ENCODE measurements around the gene ATP11A. TPM values are rescaled to one million over a fixed set of nuclear protein-coding genes. Genes with fewer than 3 reads are reported as not detected.

ATP11A gene
- total and polyA plus RNA-seq, 9 of the 15 experiments (the other 6 are each of a cell fraction or from before 2014, with no cell fraction given), result 0.38 to 34.2 (median 4.2) TPM

GRCh38 chr13:112643759-112644459 is 45.9 kb upstream of the ATP11A start (continued):
- no peak for TF ChIP-seq PTTG1 (tag; IDR thresholded peaks at IDR 0.05; ENCODE audit: low read depth)

GRCh38 chr13:112645327-112645914 is 44.4 kb upstream of the ATP11A start:
- H3K79me2 ChIP-seq (ENCODE audit: control insufficient read depth, insufficient read depth, low read length), result no peaks in the 10 kb centered on the region
- CTCF ChIA-PET (ENCODE audit: low intra/inter-chr PET ratio), result no interaction called here
- no peak overlapping the region for H3K4me3 ChIP-seq
- FAIRE-seq (no peak), ATAC-seq (no peak), DNase-seq (ENCODE audit: extremely low read depth in 1 of 4, low spot score in 3 of 4) (no peak)
- H3K9ac ChIP-seq (ENCODE audit: insufficient read depth in 1 of 2, low read depth in 2 of 2, low read length in 2 of 2), result no peak overlapping the region
- H2AFZ ChIP-seq (ENCODE audit: low read depth, low read length), result no peak overlapping the region
- TF ChIP-seq TCF7L2 (IDR thresholded peaks at IDR 0.05; ENCODE audit: low read depth, low read length) (no peak), E2F8 (IDR thresholded peaks at IDR 0.05; ENCODE audit: low read depth, partially characterized antibody) (no peak), MLLT1 (IDR thresholded peaks at IDR 0.05) (no peak), NFIC (IDR thresholded peaks at IDR 0.05) (no peak), ZSCAN32 (CRISPR knock-in tag; IDR thresholded peaks at IDR 0.05) (no peak), ZBED1 (IDR thresholded peaks at IDR 0.05) (no peak)
- H3K4me1 ChIP-seq (replicated peaks in 1 of 2; ENCODE audit: control insufficient read depth in 2 of 2, insufficient read depth in 2 of 2, low read length in 2 of 2), result peaks cover 4 to 14% of the 10 kb centered on the region in 2 experiments; a peak in 4 of 5 replicates
- no peaks in the 10 kb centered on the region for H3K9me3 ChIP-seq (replicated peaks; ENCODE audit: control insufficient read depth, insufficient read depth, low read depth, low read length)
- no peaks in the 10 kb centered on the region for H3K9me1 ChIP-seq (ENCODE audit: control insufficient read depth, insufficient read depth, low read length)
- H3K36me3 ChIP-seq (ENCODE audit: control insufficient read depth, insufficient read depth, low read length), result no peaks in the 10 kb centered on the region
- peaks cover 5 to 53% of the 10 kb centered on the region in 2 experiments for H3K27me3 ChIP-seq (ENCODE audit: control insufficient read depth in 2 of 2, insufficient read depth in 2 of 2, low read length in 2 of 2)
- H3K27ac ChIP-seq (ENCODE audit: extremely low read depth, low read depth, low read length), result no peak overlapping the region
- POLR2A ChIA-PET, result interaction anchor here (1.2 kb wide), 1 partner anchor 11 kb away, joined by 3 read pairs; no protein-coding TSS in a partner anchor
- no TSS peak for BruUV-seq (replicated peaks)
- intact Hi-C loops (cut with micrococcal nuclease) (no loop called here), in situ Hi-C loops (cut with MboI) (loop anchor here (10.0 kb wide), 1 partner anchor 229 kb away; no protein-coding TSS in a partner anchor)
- 26% methylated on average over 12 of the region's 49 CpGs for WGBS (ENCODE audit: insufficient coverage, low coverage, missing lambda C conversion rate)
- no peak overlapping the region for H3K4me2 ChIP-seq (ENCODE audit: insufficient read depth, low read length)
- no peaks in the 10 kb centered on the region for H4K20me1 ChIP-seq (replicated peaks; ENCODE audit: control insufficient read depth, insufficient read depth, low read length)
